Uterus (tissue), 2 donors: ENCODE measurements around the gene TMED6.

Experiments used
- CTCF ChIP-seq, 4 experiments: fragments of 200-600 bp in 2 of 4; fragments of 450-650 bp in 2 of 4; sonication (generic) in 2 of 4; IDR thresholded peaks; one replicate each; pipeline ENCODE4 v1.5.1; 2016 to 2019; ENCODE audit warnings: antibody characterized with exemption in 4 of 4, mild to moderate bottlenecking in 2 of 4, moderate library complexity in 1 of 4
- POLR2A ChIP-seq, 2 donors: fragments of 450-650 bp; IDR thresholded peaks; one replicate each; pipeline ENCODE4 v1.6.1; 2016; ENCODE audit warnings: antibody characterized with exemption in 2 of 2, mild to moderate bottlenecking in 1 of 2, moderate library complexity in 1 of 2

- TF ChIP-seq CTCF (IDR thresholded peaks at IDR 0.05) (no peak), POLR2A (IDR thresholded peaks at IDR 0.05) (no peak)
Observed at GRCh38 chr16:69399361-69399760, 47.8 kb upstream of the TMED6 start.
